ENCODE data around the gene TAS2R43.
A peak's percentile ranks its signal among the peaks of the same experiment; 100 is the strongest.
"Not testable (repeated sequence)": the region's sequence is repeated elsewhere in the genome, so short reads cannot be mapped to it uniquely, and the experiment has no call there.

Gene TAS2R43, protein sequence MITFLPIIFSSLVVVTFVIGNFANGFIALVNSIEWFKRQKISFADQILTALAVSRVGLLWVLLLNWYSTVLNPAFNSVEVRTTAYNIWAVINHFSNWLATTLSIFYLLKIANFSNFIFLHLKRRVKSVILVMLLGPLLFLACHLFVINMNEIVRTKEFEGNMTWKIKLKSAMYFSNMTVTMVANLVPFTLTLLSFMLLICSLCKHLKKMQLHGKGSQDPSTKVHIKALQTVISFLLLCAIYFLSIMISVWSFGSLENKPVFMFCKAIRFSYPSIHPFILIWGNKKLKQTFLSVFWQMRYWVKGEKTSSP

DNA sequence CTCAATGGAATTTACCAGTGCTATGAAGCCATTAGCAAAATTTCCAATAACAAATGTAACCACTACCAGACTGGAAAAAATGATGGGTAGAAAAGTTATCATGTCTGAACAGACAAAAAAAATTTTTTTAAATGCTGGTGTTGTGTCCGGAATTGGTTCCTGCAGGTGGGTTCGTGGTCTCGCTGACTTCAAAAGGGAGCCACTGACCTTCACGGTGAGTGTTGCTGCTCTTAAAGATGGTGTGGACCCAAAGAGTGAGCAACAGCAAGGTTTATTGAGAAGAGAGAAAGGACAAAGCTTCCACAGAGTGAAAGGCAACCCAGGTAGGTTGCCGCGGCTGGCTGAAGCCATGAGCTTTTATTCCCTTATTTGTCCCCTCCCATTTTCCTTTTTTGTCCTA lies at the start of gene TAS2R43:
Gene TAS2R43 (minus strand): TSS at position 186 of the 400 bp plus-strand sequence. CDS start 84 bp downstream, at position 102.
- no peak for DNase-seq (ENCODE audit: low read depth)

DNA sequence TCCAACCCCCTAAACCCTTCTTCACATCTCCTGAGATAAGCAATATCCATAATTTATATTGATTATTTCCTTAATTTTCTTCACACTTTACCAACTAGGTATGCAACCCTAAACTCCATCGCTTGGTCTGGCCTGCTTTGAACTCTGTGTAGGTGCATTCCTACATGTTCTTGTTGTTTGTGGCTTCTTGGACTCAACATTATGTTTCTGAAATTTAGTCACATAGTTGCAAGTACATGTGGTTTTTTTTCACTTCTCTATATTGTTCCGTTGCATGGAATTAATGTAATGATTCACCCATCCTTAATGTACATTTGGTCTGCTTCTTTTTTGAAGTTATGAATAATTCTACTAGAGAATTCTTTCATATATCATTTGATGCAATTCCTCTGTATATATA lies 44.0 kb upstream of the TAS2R43 start:
- DNase-seq (ENCODE audit: low read depth): no peak

DNA sequence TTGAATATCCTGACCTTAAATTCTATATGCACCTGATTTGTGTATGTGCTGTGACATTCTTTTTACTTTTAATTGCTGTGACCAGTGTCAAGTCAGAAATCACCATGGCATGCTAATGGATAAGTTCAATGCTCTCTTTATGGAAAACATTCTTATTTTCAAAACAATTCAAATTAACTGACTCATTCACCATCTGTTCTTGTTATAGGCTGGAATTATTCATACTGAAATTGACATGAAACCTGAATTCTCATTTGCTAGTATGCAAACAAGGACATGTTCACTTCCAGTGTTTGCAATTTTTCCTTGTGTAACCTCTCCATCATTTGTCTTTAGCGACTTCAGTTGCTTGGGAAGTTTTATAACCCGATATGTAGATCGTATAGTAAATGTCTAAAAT lies 42.2 kb upstream of the TAS2R43 start, which contains the start of gene TAS2R30:
Gene TAS2R30 (minus strand): TSS at position 340 of the 400 bp plus-strand sequence. CDS start 400 bp downstream, outside the sequence.
- DNase-seq (ENCODE audit: low read depth): no peak

DNA sequence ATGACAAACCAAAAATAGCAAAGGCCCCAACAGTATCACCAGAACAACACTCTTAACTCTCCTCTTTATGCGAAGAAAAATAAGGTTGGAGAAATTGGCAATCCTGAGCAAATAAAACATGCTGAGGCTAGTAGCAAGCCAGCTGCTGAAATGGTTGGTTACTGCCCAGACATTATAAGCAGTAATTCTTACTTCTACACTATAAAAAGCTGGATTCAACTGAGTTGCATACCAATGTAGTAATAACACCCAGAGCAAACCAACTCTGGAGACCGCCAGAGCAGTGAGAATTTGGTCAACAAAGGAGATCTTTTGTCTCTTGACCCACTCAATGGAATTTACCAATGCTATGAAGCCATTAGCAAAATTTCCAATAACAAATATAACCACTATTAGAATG lies 41.7 kb upstream of the TAS2R43 start:
- DNase-seq (ENCODE audit: low read depth): no peak

DNA sequence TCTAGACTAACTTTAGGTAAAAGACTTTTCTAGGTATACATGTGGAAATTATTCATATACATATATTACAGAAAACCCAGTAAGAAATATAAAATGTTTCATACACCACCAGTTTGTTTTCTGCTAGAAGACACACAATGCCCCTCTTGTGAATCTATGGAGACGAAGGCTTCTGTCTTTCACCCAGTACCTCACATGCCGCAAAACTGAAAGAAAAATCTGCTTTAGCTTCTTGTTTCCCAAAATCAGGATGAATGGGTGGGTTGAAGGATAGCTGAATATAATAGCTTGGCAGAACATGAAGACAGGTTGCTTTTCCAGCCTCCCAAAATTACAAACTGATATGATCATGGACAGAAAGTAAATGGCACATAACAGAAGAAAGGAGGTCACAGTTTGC lies 41.0 kb upstream of the TAS2R43 start:
- no peak for DNase-seq (ENCODE audit: low read depth)

DNA sequence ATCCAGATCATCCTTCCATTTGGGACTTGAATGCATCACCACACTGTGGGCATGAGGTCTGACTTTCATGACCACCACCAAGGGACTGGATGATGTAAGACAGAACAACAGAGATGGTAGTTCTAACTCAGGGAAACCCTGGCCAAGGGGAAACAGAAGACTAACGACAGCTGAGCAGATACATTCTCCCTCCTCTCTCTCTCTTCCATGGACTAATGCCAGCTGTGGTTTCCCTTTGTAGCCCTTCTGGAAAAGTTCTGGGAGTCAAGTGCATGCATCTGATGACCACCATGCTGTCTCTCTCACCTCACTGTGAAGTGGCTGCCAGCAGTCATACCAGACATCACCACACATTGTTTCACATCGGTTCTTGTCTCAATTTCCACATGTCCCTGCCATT lies 38.9 kb upstream of the TAS2R43 start:
- no peak for DNase-seq (ENCODE audit: low read depth)

DNA sequence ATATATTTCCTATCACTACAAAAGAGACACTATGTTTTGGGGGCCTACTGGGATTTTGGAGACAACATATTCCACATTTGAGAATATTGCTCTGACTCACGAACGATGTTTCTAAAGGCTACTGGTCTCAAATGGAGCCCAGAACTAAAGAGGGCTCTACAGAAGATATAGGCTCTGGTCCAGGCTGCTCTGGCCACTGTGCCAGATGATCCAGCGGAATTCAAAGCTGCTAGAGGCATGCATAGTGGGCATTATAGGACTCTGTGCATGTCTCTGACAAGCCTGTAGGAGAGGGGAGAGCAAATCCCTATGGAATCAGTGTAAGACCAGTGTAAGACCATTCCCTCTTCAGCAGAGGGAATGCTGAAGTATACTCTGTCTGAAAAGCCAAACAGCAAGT lies 38.3 kb upstream of the TAS2R43 start:
- no peak for DNase-seq (ENCODE audit: low read depth)

DNA sequence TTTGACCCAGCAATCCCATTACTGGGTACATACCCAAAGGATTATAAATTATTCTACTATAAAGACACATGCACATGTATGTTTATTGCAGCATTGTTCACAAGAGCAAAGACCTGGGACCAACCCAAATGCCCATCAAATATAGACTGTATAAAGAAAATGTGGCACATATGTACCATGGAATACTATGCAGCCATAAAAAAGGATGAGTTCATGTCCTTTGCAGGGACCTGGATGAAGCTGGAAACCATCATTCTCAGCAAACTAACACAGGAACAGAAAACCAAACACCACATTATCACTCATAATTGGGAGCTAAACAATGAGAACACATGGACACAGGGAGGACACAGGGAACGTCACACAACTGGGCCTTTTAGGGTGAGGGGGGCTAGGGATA lies 22.0 kb upstream of the TAS2R43 start:
- not testable (repeated sequence) for DNase-seq (ENCODE audit: low read depth)

DNA sequence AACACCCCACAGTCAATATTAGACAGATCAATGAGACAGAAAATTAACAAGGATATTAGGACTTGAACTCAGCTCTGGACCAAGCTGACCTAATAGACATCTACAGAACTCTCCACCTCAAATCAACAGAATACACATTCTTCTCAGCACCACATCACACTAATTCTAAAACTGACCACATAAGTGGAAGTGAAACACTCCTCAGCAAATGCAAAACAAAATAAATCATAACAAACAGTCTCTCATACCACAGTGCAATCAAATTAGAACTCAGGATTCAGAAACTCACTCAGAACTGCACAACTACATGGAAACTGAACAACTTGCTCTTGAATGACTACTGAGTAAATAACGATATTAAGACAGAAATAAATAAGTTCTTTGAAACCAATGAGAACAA lies 19.1 kb upstream of the TAS2R43 start:
- DNase-seq (ENCODE audit: low read depth): not testable (repeated sequence)

DNA sequence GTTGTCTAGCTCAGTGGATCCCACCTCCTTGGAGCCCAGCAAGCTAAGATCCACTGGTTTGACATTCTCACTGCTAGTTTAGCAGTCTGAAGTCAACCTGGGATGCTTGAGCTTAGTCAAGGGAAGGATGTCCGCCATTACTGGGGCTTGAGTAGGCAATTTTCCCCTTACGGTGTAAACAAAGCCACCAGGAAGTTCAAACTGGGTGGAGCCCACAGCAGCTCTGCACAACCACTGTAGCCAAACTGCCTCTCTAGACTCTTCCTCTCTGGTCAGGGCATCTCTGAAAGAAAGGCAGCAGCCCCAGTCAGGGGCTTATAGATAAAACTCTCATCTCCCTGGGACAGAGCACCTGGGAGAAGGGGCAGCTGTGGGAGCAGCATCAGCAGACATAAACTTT lies 16.7 kb upstream of the TAS2R43 start:
- DNase-seq (ENCODE audit: low read depth): no peak

DNA sequence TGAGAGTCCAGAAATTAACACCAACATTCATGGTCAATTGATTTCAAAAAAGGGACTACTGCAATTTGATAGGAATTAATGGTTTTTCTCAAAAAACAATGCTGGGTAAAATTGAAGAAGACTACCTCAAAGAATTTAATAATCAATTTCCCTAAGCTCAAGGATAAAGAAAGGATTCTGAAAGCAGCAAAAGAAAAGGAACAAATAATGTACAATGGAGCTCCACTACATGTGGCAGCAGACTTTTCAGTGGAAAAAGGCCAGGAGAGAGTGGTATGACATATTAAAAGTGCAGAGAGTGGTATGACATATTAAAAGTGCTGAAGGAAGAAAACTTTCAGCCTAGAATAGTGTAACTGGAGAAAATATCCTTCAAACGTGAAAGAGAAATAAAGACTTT lies 15.6 kb upstream of the TAS2R43 start:
- DNase-seq (ENCODE audit: low read depth): no peak

DNA sequence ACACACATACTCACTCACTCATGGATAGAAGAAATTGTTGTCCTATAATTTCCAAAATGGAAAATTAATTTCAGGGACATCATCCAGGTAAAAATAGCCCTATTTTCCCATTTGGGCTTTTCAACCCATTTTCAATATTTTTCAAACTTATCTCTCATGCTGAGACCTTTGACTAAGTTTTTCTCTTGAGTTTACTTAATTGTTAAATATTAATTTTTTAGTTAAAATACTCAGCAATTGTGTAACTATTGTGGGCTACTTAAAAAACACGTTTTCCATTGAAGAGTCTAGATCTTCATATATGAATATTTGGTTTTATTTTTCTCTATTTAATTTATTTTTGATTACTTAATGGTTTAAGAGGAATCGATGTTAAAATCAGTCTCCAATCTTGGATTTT lies 14.2 kb upstream of the TAS2R43 start:
- no peak for DNase-seq (ENCODE audit: low read depth)

DNA sequence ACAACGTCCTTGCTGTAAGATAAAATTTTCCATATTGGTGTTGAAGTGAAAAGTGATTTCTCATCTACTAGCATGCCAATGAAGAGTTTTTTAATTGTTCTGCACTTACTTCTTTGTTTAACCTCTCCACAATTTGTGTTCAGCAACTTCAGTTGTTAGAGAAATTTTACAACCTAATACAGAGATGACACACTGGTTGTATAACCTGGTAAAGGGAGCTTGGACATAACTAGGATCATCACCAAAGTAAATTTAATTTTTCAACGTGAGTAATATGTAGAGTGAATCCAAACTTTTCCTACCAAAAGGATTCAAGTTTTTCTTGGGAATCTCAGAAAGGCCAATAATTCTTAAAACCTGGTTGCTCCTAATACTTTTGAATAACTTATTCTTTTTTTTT lies 13.4 kb upstream of the TAS2R43 start:
- no peak for DNase-seq (ENCODE audit: low read depth)

DNA sequence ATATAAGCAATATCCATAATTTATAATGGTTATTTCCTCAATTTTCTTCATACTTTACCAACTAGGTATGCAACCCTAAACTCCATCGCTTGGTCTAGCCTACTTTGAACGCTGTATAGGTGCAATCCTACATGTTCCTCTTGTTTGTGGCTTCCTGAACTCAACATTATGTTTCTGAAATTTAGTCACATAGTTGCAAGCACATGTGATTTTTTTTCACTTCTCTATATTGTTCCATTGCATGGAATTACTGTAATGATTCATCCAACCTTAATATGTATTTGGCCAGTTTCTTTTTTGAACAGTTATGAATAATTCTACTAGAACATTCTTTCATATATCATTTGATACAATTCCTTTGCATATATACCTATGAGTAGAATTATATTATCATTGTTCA lies 2.8 kb upstream of the TAS2R43 start:
- not testable (repeated sequence) for DNase-seq (ENCODE audit: low read depth)

DNA sequence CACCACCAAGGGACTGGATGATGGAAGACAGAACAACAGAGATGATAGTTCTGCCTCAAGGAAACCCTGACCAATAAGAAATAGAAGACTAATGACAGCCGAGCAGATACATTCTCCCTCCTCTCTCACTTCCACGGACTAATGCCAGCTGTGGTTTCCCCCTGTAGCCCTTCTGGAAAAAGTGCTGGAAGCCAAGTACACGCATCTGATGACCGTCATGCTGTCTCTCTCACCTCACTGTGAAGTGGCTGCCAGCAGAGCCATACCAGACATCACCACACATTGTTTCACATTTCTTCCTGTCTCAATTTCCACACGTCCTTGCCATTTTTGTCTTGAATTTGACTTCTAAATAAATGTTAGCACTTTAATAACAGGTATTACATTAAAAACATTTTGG lies 2.9 kb downstream of the TAS2R43 start:
- DNase-seq (ENCODE audit: low read depth): no peak

DNA sequence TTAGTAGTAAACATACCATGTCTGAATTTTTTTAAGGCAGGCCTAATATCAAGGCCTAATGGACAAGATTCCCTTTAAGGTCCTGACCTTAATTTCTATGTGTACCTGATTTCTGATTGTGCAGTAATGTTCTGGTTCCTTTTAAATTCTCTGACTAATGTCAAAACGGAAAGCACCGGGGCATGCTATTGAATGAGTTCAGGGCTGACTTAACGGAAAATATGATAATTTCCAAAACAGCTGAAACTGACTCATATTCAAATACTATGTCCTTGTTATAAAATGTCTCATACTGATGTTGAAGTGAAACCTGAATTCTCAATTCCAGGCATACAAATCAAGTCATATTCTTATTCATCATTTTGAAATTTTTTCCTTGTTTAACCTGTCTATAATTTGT lies 6.7 kb downstream of the TAS2R43 start:
- peak; percentile 29 for DNase-seq (ENCODE audit: low read depth)

DNA sequence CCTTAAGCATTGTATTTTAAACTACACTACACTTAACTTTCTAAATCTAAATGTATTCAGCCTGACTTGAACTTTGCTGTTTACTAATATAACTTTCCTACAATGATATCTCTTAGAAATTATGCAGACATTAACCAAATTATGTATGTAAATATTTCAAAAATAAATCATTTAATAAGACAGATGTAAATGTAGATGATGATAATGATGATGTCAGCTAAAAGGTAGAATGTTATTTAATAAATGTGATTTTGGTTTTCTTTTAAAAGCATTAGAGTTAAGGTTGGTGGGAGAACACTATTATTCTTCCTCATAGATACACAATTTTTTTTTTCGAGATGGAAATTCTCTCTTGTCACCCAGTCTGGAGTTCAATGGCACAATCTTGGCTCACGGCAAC lies 10.1 kb downstream of the TAS2R43 start:
- DNase-seq (ENCODE audit: low read depth): no peak

DNA sequence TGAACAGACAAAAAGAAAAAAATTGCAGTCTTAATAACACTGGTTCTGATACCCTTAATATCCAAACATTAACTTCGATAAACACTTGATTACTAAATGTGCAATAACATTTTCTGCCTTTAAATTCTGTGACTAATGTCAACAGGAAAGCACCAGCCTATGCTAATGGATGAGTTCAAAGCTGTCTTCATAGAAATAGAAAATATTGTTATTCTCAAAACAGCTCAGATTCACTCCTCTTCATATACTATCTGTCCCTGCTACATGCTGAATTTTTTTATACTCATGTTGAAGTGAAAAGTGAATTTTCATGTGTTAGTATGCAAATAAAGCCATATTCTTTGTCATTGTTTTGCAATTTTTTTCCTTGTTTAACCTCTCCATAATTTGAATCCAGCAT lies 13.9 kb downstream of the TAS2R43 start:
- DNase-seq (ENCODE audit: low read depth): no peak

DNA sequence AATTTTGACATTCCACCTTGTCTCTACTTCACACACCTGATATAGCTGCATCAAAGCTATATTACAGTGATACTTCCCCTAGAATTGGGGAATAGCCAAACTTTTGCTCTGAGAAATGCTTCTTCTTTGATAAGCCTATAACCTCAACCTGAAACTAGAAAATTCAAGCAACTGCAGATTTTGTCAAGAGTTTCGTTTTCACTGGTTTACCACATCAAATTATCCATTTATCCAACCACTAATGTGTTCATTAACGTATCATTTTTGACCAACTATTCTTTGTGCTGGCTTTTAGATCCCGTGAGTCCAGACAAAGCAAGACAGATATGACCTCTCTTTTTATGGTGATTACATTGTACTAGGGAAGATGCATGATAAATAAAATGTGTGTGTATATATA lies 16.5 kb downstream of the TAS2R43 start:
- DNase-seq (ENCODE audit: low read depth): no peak

DNA sequence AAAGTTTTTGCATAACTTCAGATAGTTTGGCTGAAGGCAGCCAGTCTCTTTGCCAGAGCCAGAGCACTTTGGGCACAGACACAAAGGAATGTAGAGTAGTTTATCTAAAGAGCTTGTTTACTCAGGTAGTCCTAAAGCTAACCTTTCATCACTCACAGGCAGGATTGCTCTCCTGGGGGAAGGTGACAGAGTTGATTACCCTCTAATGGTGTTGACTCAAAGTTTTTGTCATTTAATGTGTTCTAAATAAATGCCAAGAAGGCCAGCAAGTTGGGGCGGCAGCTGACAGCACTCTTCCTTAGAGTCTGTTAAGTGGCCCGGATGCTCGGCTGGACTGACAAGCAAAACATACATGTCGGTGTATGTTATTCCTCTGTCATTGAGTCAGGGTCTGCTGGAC lies 20.7 kb downstream of the TAS2R43 start:
- no peak for DNase-seq (ENCODE audit: low read depth)

DNA sequence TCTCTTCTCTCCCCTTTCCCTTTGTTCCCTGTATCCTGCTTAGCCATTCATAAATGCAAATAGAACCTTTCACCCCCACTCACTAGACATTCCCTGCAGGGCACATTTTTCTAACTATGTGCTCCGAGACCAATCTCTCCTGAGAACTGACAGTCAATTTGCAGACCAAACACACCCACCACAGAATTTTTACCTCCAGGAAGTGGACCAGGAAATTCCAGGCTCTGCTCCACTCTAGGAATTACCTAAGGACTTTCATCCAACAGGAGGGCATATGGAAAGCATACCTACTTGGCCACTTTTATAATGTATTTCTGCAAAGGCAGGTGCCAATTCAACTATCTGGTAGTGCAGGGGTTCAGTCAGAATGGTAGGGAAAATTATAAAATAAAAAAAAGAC lies 21.1 kb downstream of the TAS2R43 start:
- no peak for DNase-seq (ENCODE audit: low read depth)

DNA sequence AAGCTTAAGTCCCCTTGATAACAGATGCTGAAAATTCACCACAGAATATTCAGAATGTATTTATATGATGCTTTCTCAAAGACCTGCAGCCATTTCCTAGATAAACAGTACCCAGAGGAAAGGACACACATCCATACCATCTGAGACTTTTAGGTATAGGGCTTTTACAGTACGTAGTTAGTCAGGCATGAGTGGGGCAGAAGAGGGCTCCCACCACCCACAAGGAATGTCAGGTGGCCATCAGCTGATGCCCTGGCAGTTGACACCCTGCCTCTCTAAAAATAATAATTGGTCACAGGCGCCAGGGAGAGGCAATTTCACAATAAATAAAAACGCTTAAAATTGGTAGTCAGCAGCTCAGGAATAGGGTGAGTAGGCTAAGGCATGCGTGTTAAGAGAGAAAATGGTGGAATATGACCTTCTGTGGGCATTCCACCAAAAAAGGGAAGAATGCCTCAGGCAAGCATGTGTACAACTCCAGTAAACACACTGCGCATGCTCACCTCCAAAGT lies 22.2 kb downstream of the TAS2R43 start:
- DNase-seq (ENCODE audit: low read depth): no peak

DNA sequence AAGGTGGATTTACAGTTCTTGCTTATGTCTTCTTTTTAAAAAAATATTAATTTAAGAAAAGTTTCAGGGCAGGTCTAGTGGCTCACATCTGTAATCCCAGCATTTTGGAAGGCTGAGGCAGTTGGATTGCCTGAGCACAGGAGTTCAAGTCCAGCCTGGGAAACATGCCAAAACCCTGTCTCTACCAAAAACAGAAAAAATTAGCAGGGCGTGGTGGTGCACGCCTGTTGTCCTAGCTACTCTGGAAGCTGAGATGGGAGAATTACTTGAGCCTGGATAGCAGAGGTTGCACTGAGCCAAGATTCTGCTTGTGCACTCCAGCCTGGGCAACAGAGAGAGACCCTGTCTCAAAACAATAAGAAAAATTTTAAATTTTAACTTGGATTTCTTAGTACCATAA lies 24.6 kb downstream of the TAS2R43 start:
- no peak for DNase-seq (ENCODE audit: low read depth)

DNA sequence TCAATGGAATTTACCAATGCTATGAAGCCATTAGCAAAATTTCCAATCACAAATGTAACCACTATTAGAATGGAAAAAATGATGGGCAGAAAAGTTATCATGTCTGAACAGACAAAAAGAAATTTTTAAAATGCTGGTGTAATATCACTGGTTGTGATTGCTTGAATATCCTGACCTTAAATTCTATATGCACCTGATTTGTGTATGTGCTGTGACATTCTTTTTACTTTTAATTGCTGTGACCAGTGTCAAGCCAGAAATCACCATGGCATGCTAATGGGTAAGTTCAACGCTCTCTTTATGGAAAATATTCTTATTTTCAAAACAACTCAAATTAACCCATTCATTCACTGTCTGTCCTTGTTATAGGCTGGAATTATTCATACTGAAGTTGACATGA lies 29.9 kb downstream of the TAS2R43 start, which contains the start of gene TAS2R46:
Gene TAS2R46 (minus strand): TSS at position 101 of the 400 bp plus-strand sequence. CDS start 0 bp downstream, at position 101.
- DNase-seq (ENCODE audit: low read depth): not testable (repeated sequence)
